ENCODE results near the gene THOC6. TPM values are rescaled to one million over a fixed set of nuclear protein-coding genes. Genes with fewer than 3 reads are reported as not detected.
A peak's percentile ranks its signal among the peaks of the same experiment; 100 is the strongest.

The THOC6 gene
- total and polyA plus RNA-seq, 9 of the 15 experiments (the other 6 are each of a cell fraction or from before 2014, with no cell fraction given): 2.5 to 65.4 (median 42.3) TPM

GRCh38 chr16:3017794-3018506 lies 5.9 kb upstream of the THOC6 start, which contains the start of gene CLDN6 (continued):
- no peak for TF ChIP-seq ZNF639 (CRISPR knock-in tag; conservative IDR thresholded peaks at IDR 0.05 in 1 of 2, IDR thresholded peaks at IDR 0.05 in 1 of 2)
- TF ChIP-seq ETS2 (tag; IDR thresholded peaks at IDR 0.05; ENCODE audit: borderline replicate concordance, poor library complexity, severe bottlenecking): no peak
- no peak for TF ChIP-seq NCOA4 (IDR thresholded peaks at IDR 0.05; ENCODE audit: partially characterized antibody)
- no peak for TF ChIP-seq HES1 (IDR thresholded peaks at IDR 0.05; ENCODE audit: low read depth)
- no peak for TF ChIP-seq ZNF197 (CRISPR knock-in tag; IDR thresholded peaks at IDR 0.05; ENCODE audit: low read depth)
- no peak for TF ChIP-seq KLF13 (tag; IDR thresholded peaks at IDR 0.05; ENCODE audit: borderline replicate concordance, low read depth)
- TF ChIP-seq PREB (CRISPR knock-in tag; IDR thresholded peaks at IDR 0.05): no peak
- TF ChIP-seq RFX1 (IDR thresholded peaks at IDR 0.05): no peak
- TF ChIP-seq FOXA3 (CRISPR knock-in tag; conservative IDR thresholded peaks at IDR 0.05 in 1 of 2, IDR thresholded peaks at IDR 0.05 in 1 of 2): no peak
- no peak for TF ChIP-seq ZEB2 (IDR thresholded peaks at IDR 0.05)
- TF ChIP-seq NR3C1 (CRISPR knock-in tag; IDR thresholded peaks at IDR 0.05): no peak
- no peak for TF ChIP-seq DIDO1 (tag; IDR thresholded peaks at IDR 0.05; ENCODE audit: low read depth)
- no peak for TF ChIP-seq ZNF277 (CRISPR knock-in tag; IDR thresholded peaks at IDR 0.05; ENCODE audit: borderline replicate concordance)
- TF ChIP-seq PCBP1 (IDR thresholded peaks at IDR 0.05; ENCODE audit: low read depth, low read length, poor library complexity, severe bottlenecking): peak; percentile 41
- no peak for TF ChIP-seq ESRRA (IDR thresholded peaks at IDR 0.05; ENCODE audit: borderline replicate concordance, low read depth)
- no peak for TF ChIP-seq ZNF780A (CRISPR knock-in tag; IDR thresholded peaks at IDR 0.05)
- TF ChIP-seq DMBX1 (CRISPR knock-in tag; IDR thresholded peaks at IDR 0.05; ENCODE audit: borderline replicate concordance): no peak
- no peak for TF ChIP-seq ZNF23 (CRISPR knock-in tag; IDR thresholded peaks at IDR 0.05)
- no peak for TF ChIP-seq CREBBP (IDR thresholded peaks at IDR 0.05; ENCODE audit: low read depth, low read length)
- no peak for TF ChIP-seq PML (IDR thresholded peaks at IDR 0.05; ENCODE audit: low read length)
- peak; percentile 89 for TF ChIP-seq ATF3 (IDR thresholded peaks at IDR 0.05)
- no peak for TF ChIP-seq ATF3 (CRISPR knock-in tag; conservative IDR thresholded peaks at IDR 0.05)

Measured in K562 (cell line).